Astrocyte (in vitro differentiated cells and primary cell): Measurements from ENCODE around the gene RALGAPA2. TPM values are rescaled to one million over a fixed set of nuclear protein-coding genes. Genes with fewer than 3 reads are reported as not detected.

Source experiments
- DNase-seq: peaks from one replicate; pipeline ENCODE4 v3.0.0-alpha.2; 2010; ENCODE audit warnings: low read depth
- FAIRE-seq: peaks from 2 replicates; lab custom pipeline; 2011; peaks lifted over from hg19 to GRCh38; lab: Jason Lieb, UNC
- H2AFZ ChIP-seq: 2 replicates; pipeline ENCODE4 v1.6.0; 2012; ENCODE audit warnings: low read depth, low read length, inconsistent platforms
- H3K27ac ChIP-seq: 2 replicates; pipeline ENCODE4 v1.5.1; 2011; ENCODE audit warnings: low read depth, low read length, inconsistent platforms
- H3K27me3 ChIP-seq: 2 replicates; pipeline ENCODE4 v1.6.0; 2011; ENCODE audit warnings: low read length, inconsistent platforms; ENCODE audit not compliant: insufficient read depth
- H3K36me3 ChIP-seq: 2 replicates; pipeline ENCODE4 v1.5.1; 2011; ENCODE audit warnings: low read length, inconsistent platforms; ENCODE audit not compliant: insufficient read depth
- H3K4me1 ChIP-seq: 2 replicates; pipeline ENCODE4 v1.5.1; 2011; ENCODE audit warnings: low read length, inconsistent platforms; ENCODE audit not compliant: insufficient read depth
- H3K4me2 ChIP-seq: 2 replicates; pipeline ENCODE4 v1.6.0; 2012; ENCODE audit warnings: low read length, inconsistent platforms
- H3K4me3 ChIP-seq: 2 replicates; pipeline ENCODE4 v1.5.1; 2011; ENCODE audit warnings: low read depth, mild to moderate bottlenecking, low read length, inconsistent platforms; ENCODE audit not compliant: insufficient read depth
- H3K79me2 ChIP-seq: 2 replicates; pipeline ENCODE4 v1.6.0; 2012; ENCODE audit warnings: mild to moderate bottlenecking, low read length, inconsistent platforms; ENCODE audit not compliant: insufficient read depth
- H3K9ac ChIP-seq: 2 replicates; pipeline ENCODE4 v1.6.0; 2012; ENCODE audit warnings: mild to moderate bottlenecking, low read length, inconsistent platforms
- H3K9me3 ChIP-seq: 2 replicates; pipeline ENCODE4 v1.5.1; 2012; ENCODE audit warnings: low read depth, mild to moderate bottlenecking, low read length, inconsistent platforms; ENCODE audit not compliant: insufficient read depth
- H4K20me1 ChIP-seq: 2 replicates; pipeline ENCODE4 v1.6.0; 2012; ENCODE audit warnings: low read length, inconsistent platforms; ENCODE audit not compliant: insufficient read depth
- H3K27ac Mint-ChIP-seq: one replicate; pipeline ENCODE4 v1.8.0; 2021; ENCODE audit warnings: mild to moderate bottlenecking, mixed read lengths; ENCODE audit not compliant: unreplicated experiment
- H3K27me3 Mint-ChIP-seq: one replicate; pipeline ENCODE4 v1.8.0; 2021; ENCODE audit warnings: low read depth, mixed read lengths; ENCODE audit not compliant: unreplicated experiment
- H3K36me3 Mint-ChIP-seq: one replicate; pipeline ENCODE4 v1.8.0; 2021; ENCODE audit warnings: low read depth, mixed read lengths; ENCODE audit not compliant: unreplicated experiment
- H3K4me1 Mint-ChIP-seq: one replicate; pipeline ENCODE4 v1.8.0; 2021; ENCODE audit warnings: low read depth, mixed read lengths; ENCODE audit not compliant: unreplicated experiment
- H3K4me3 Mint-ChIP-seq: one replicate; pipeline ENCODE4 v1.8.0; 2021; ENCODE audit warnings: mild to moderate bottlenecking, moderate library complexity, mixed read lengths; ENCODE audit not compliant: unreplicated experiment
- H3K9me3 Mint-ChIP-seq: one replicate; pipeline ENCODE4 v1.8.0; 2021; ENCODE audit warnings: mild to moderate bottlenecking, mixed read lengths; ENCODE audit not compliant: unreplicated experiment
- CTCF ChIP-seq: IDR thresholded peaks from 2 replicates; pipeline ENCODE4 v1.5.1; 2011; ENCODE audit warnings: low read depth, mild to moderate bottlenecking, inconsistent platforms, low read length, moderate library complexity; ENCODE audit not compliant: insufficient read depth
- EZH2 ChIP-seq: IDR thresholded peaks from 2 replicates; pipeline ENCODE4 v1.6.1; 2012; ENCODE audit warnings: mild to moderate bottlenecking, low read length, inconsistent platforms; ENCODE audit not compliant: insufficient read depth
- total RNA-seq: library from RNA; stranded (reverse); gene quantifications from 2 replicates; pipeline ENCODE4 v1.2.1, GENCODE V29; 2021

Gene RALGAPA2
- total RNA-seq, 1 donor from 2014 or later, result 6.6 TPM

- no peaks in the 10 kb centered on the region for H3K27me3 Mint-ChIP-seq
- H3K4me1 Mint-ChIP-seq, result no peaks in the 10 kb centered on the region
- H3K9me3 Mint-ChIP-seq, result no peaks in the 10 kb centered on the region
- H3K27ac ChIP-seq, result no peak overlapping the region
- no peak for FAIRE-seq
- no peaks in the 10 kb centered on the region for H3K79me2 ChIP-seq
- no peaks in the 10 kb centered on the region for H3K27me3 ChIP-seq
- H2AFZ ChIP-seq, result no peak overlapping the region
- no peak for DNase-seq
- no peak for TF ChIP-seq CTCF
- TF ChIP-seq EZH2, result no peak
- no peaks in the 10 kb centered on the region for H3K36me3 ChIP-seq
- no peaks in the 10 kb centered on the region for H3K4me1 ChIP-seq
- no peaks in the 10 kb centered on the region for H4K20me1 ChIP-seq
- no peaks in the 10 kb centered on the region for H3K36me3 Mint-ChIP-seq
- H3K9me3 ChIP-seq, result no peaks in the 10 kb centered on the region
- no peak overlapping the region for H3K4me3 ChIP-seq
- H3K4me2 ChIP-seq, result no peak overlapping the region
- no peak overlapping the region for H3K4me3 Mint-ChIP-seq
- no peak overlapping the region for H3K27ac Mint-ChIP-seq
- no peak overlapping the region for H3K9ac ChIP-seq
Measured at GRCh38 chr20:20530428-20531151, 181.9 kb downstream of the RALGAPA2 start.

- TF ChIP-seq EZH2, result no peak
- no peak for TF ChIP-seq CTCF
- Mint-ChIP-seq H3K27ac (no peak overlapping the region), H3K4me3 (no peak overlapping the region), H3K4me1 (no peaks in the 10 kb centered on the region), H3K9me3 (no peaks in the 10 kb centered on the region), H3K36me3 (no peaks in the 10 kb centered on the region), H3K27me3 (no peaks in the 10 kb centered on the region)
- no peaks in the 10 kb centered on the region for H3K4me1 ChIP-seq
- no peak for DNase-seq
- no peak overlapping the region for H3K9ac ChIP-seq
- no peak overlapping the region for H3K4me3 ChIP-seq
- H3K9me3 ChIP-seq, result no peaks in the 10 kb centered on the region
- H3K4me2 ChIP-seq, result no peak overlapping the region
- H2AFZ ChIP-seq, result no peak overlapping the region
- H3K27ac ChIP-seq, result no peak overlapping the region
- no peak for FAIRE-seq
- H4K20me1 ChIP-seq, result no peaks in the 10 kb centered on the region
- no peaks in the 10 kb centered on the region for H3K36me3 ChIP-seq
- H3K27me3 ChIP-seq, result no peaks in the 10 kb centered on the region
- H3K79me2 ChIP-seq, result no peaks in the 10 kb centered on the region
Measured at GRCh38 chr20:20529597-20529996, 182.8 kb downstream of the RALGAPA2 start.

- TF ChIP-seq CTCF (no peak), EZH2 (no peak)
- DNase-seq, result no peak
Measured at GRCh38 chr20:20528861-20529260, 183.6 kb downstream of the RALGAPA2 start.

More at GRCh38 chr20:20528861-20529260, 183.6 kb downstream of the RALGAPA2 start:
- no peaks in the 10 kb centered on the region for H3K4me1 ChIP-seq
- no peaks in the 10 kb centered on the region for H3K27me3 ChIP-seq
- no peak overlapping the region for H3K4me3 Mint-ChIP-seq
- H3K36me3 ChIP-seq, result no peaks in the 10 kb centered on the region
- H3K9me3 ChIP-seq, result no peaks in the 10 kb centered on the region
- no peak overlapping the region for H2AFZ ChIP-seq
- H3K4me2 ChIP-seq, result no peak overlapping the region
- H3K79me2 ChIP-seq, result no peaks in the 10 kb centered on the region
- FAIRE-seq, result no peak
- no peak overlapping the region for H3K9ac ChIP-seq
- H4K20me1 ChIP-seq, result no peaks in the 10 kb centered on the region
- H3K36me3 Mint-ChIP-seq, result no peaks in the 10 kb centered on the region
- no peak overlapping the region for H3K27ac ChIP-seq
- no peaks in the 10 kb centered on the region for H3K27me3 Mint-ChIP-seq
- H3K9me3 Mint-ChIP-seq, result no peaks in the 10 kb centered on the region
- no peak overlapping the region for H3K27ac Mint-ChIP-seq
- no peaks in the 10 kb centered on the region for H3K4me1 Mint-ChIP-seq
- no peak overlapping the region for H3K4me3 ChIP-seq
